CD4-positive, alpha-beta memory T cell (primary cell): ENCODE measurements around the gene CPB2. TPM values are rescaled to one million over a fixed set of nuclear protein-coding genes. Genes with fewer than 3 reads are reported as not detected.

Experiments
- CTCF ChIA-PET: fragments of 350-600 bp; sonication (Branson Sonifier 250); formaldehyde crosslinking; loops from one replicate; lab custom pipeline; 2021; ENCODE audit warnings: inconsistent platforms; ENCODE audit not compliant: partially characterized antibody; lab: Charles Lee
- POLR2A ChIA-PET: fragments of 350-600 bp; sonication (Branson Sonifier 250); formaldehyde crosslinking; loops from one replicate; lab custom pipeline; 2021; ENCODE audit not compliant: partially characterized antibody; lab: Charles Lee
- DNase-seq, 5 donors: peaks; one replicate each; pipeline versions ENCODE4 v3.0.0 to v3.0.0-alpha.2; 2020 to 2022; ENCODE audit warnings: mixed read lengths in 1 of 5
- H3K27ac ChIP-seq: one replicate; pipeline ENCODE4 v1.7.0; 2013; ENCODE audit warnings: low read depth, low read length
- H3K27me3 ChIP-seq: 2 replicates; pipeline ENCODE4 v1.7.0; 2013; ENCODE audit warnings: mild to moderate bottlenecking, low read length, moderate library complexity; ENCODE audit not compliant: insufficient read depth
- H3K36me3 ChIP-seq: 2 replicates; pipeline ENCODE4 v1.7.0; 2013; ENCODE audit warnings: mild to moderate bottlenecking, low read length, moderate library complexity; ENCODE audit not compliant: insufficient read depth
- H3K4me1 ChIP-seq: 2 replicates; pipeline ENCODE4 v1.7.0; 2013; ENCODE audit warnings: mild to moderate bottlenecking, low read length, moderate library complexity; ENCODE audit not compliant: insufficient read depth
- H3K4me3 ChIP-seq, 2 donors: one replicate each; pipeline ENCODE4 v1.7.0; 2013; ENCODE audit warnings: low read length in 2 of 2, mild to moderate bottlenecking in 1 of 2
- H3K9me3 ChIP-seq, 2 donors: one replicate each; pipeline ENCODE4 v1.7.0; 2013; ENCODE audit warnings: low read length in 2 of 2, control low read depth in 1 of 2; ENCODE audit not compliant: control insufficient read depth in 1 of 2
- H3K27ac Mint-ChIP-seq, 7 donors: one replicate each; pipeline ENCODE4 v1.8.0; 2020 to 2021; ENCODE audit warnings: mixed read lengths in 7 of 7, mild to moderate bottlenecking in 6 of 7, inconsistent platforms in 3 of 7, moderate library complexity in 3 of 7
- H3K27me3 Mint-ChIP-seq, 2 donors: one replicate each; pipeline ENCODE4 v1.8.0; 2020 to 2021; ENCODE audit warnings: mixed read lengths in 2 of 2
- H3K36me3 Mint-ChIP-seq, 2 donors: one replicate each; pipeline ENCODE4 v1.8.0; 2020 to 2021; ENCODE audit warnings: mixed read lengths in 2 of 2, inconsistent platforms in 1 of 2, mild to moderate bottlenecking in 1 of 2
- H3K4me1 Mint-ChIP-seq, 4 donors: one replicate each; pipeline ENCODE4 v1.8.0; 2020 to 2021; ENCODE audit warnings: mixed read lengths in 4 of 4, mild to moderate bottlenecking in 1 of 4
- H3K4me3 Mint-ChIP-seq, 8 donors: one replicate each; pipeline ENCODE4 v1.8.0; 2020 to 2021; ENCODE audit warnings: mixed read lengths in 8 of 8, mild to moderate bottlenecking in 7 of 8, moderate library complexity in 6 of 8, inconsistent platforms in 3 of 8
- H3K9me3 Mint-ChIP-seq, 8 donors: one replicate each; pipeline ENCODE4 v1.8.0; 2020 to 2021; ENCODE audit warnings: mixed read lengths in 8 of 8, mild to moderate bottlenecking in 5 of 8, inconsistent platforms in 3 of 8, moderate library complexity in 1 of 8
- intact Hi-C: fragments of 100-400 bp; cut with micrococcal nuclease; formaldehyde crosslinking; loops from one replicate; pipeline ENCODE4 v1.15.1; 2023
- polyA plus RNA-seq, 2 donors: library from polyadenylated mRNA; unstranded; fragments of 300-500 nt; fragmentation: Illumina TruSeq; gene quantifications; one replicate each; pipeline ENCODE4 v1.2.3, GENCODE V29; 2021
- total RNA-seq, 2 experiments: library from RNA; stranded (reverse); gene quantifications; one replicate each; pipeline ENCODE4 v1.2.3, GENCODE V29; 2021

CPB2 gene
- total and polyA plus RNA-seq, 4 experiments from 2014 or later: not detected

DNA sequence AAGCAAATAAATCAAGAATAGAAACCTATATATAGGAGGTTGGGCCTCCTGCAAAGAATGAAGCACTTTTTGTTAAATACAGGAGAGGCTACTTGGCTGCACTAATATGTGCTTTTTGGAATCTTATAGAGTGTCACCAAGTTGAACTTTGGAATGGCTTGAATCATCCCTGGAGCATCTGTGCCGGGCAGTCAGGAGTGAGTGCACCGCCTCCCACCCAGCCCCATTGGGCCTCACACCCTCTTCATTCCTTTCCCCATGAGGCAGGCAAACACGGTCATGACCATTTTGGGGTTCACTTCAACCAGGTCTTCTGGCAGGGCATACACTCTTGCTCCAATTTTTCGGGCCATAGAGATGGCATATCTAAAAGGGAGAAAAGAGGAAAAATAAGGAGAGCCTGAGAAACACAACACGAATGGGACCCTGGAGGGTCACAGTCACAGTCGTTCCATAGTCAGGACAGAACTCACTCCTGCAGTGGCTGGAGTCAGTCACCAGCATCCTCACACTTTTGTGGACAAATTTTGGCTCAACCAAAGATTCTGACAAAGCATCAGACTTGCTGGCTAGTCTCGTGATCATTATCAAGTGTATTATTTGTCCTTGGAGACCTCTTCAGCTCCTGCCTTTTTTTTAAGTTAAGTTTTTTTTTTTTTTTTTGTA, 22.7 kb upstream of the CPB2 start:
- peaks cover 40 to 63% of the 10 kb centered on the region in 2 donors for H3K36me3 Mint-ChIP-seq
- H3K4me1 ChIP-seq: peaks cover 44% of the 10 kb centered on the region
- H3K9me3 Mint-ChIP-seq: no peaks in the 10 kb centered on the region
- H3K27me3 ChIP-seq: no peaks in the 10 kb centered on the region
- peaks cover 29 to 56% (median 44%) of the 10 kb centered on the region in 4 donors for H3K4me1 Mint-ChIP-seq
- no peaks in the 10 kb centered on the region for H3K27me3 Mint-ChIP-seq
- no peak for DNase-seq
- H3K4me3 Mint-ChIP-seq: no peak overlapping the region
- CTCF ChIA-PET: interaction anchor here (0.9 to 5.9 kb wide), 25 partner anchors 10 to 503 kb away, joined by 3 to 51 read pairs (median 5); no protein-coding TSS in a partner anchor
- intact Hi-C loops: loop anchor here (2.0 to 10.0 kb wide), 4 partner anchors 35 to 1083 kb away; no protein-coding TSS in a partner anchor
- no peak overlapping the region for H3K27ac ChIP-seq
- no peak overlapping the region for H3K4me3 ChIP-seq
- POLR2A ChIA-PET: interaction anchor here (0.7 to 2.4 kb wide), 4 partner anchors 33 to 169 kb away, joined by 3 to 11 read pairs (median 5); partner anchors contain the start of gene ZC3H13
- H3K27ac Mint-ChIP-seq: peak overlapping the region in 6 of 7 donors; percentile 48 to 92 (median 74)
- H3K36me3 ChIP-seq: peaks cover 53% of the 10 kb centered on the region
- no peaks in the 10 kb centered on the region for H3K9me3 ChIP-seq

DNA sequence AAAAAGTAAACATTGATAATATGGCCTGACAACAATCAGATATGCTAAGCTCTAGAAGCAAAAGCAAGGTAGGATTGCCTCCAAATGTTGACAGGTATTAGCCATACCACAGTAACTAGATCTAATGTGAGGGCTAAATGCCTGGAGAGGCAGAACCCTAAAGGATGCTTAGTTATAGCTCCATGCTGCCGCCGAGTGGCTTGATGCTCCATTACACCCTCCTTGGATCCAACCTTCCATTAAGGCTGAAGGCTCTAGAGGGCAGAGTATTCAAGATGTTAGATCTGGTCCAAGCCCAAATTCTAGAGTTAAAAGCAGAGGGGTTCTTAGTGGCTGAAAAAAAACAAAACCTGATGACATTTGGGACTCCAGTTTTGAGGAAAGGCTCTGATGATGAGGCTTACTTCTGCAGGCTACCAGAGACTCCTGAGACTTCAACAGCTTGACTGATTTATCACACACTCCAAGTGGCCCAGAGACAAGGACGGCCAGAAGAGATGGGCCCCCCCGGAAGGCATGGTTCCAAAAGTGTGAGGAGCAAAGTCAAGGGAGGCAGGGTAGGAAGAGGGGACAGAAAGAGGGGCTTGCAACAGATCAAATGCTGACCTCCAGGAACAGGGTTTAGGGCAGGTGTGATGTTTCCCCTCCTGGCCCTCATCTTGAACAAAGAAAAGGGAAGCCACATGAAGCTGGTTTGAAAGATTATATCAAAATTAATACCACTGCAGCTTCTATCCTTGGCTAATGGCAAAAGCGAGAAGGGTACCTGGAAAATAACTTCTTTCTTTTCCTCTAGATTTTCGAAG, 21.9 kb upstream of the CPB2 start:
- Mint-ChIP-seq H3K4me1 (peaks cover 32 to 53% (median 44%) of the 10 kb centered on the region in 4 donors), H3K4me3 (peak overlapping the region in 1 of 8 donors; percentile 28), H3K27ac (peak overlapping the region; percentile 62 to 94 (median 83)), H3K9me3 (no peaks in the 10 kb centered on the region), H3K36me3 (peaks cover 40 to 56% of the 10 kb centered on the region in 2 donors), H3K27me3 (no peaks in the 10 kb centered on the region)
- ChIA-PET CTCF (interaction anchor here (0.6 to 5.9 kb wide), 44 partner anchors 9 to 617 kb away, joined by 3 to 51 read pairs (median 4); no protein-coding TSS in a partner anchor), POLR2A (interaction anchor here (0.7 to 2.4 kb wide), 8 partner anchors 9 to 167 kb away, joined by 3 to 11 read pairs (median 4); partner anchors contain the start of gene ZC3H13)
- peaks cover 45% of the 10 kb centered on the region for H3K36me3 ChIP-seq
- no peak overlapping the region for H3K4me3 ChIP-seq
- no peaks in the 10 kb centered on the region for H3K27me3 ChIP-seq
- peak; percentile 58 to 72 (median 65) for DNase-seq
- intact Hi-C loops: loop anchor here (1.0 to 10.0 kb wide), 9 partner anchors 36 to 1082 kb away; partner anchors contain the start of gene ZC3H13
- H3K9me3 ChIP-seq: no peaks in the 10 kb centered on the region
- H3K4me1 ChIP-seq: peaks cover 44% of the 10 kb centered on the region
- no peak overlapping the region for H3K27ac ChIP-seq

DNA sequence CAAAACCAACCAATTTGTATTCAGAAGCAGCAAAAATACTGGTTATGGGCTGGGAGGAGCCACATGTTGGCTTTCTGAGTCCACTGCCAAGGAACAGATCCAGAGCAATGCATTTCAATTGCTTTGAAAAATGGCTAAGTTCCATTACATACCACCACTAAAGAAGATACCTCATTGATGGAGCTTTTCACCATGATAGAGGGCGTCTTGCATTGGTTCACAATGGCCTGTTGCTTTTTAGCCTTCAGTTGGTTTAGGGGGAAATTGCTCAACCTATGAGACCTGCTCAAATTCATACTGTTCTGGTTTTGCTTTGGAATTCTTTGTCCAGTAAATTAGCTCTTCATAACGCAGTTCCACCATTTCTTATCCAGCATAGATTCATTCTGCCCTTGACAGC, 21.2 kb upstream of the CPB2 start:
- DNase-seq: no peak

DNA sequence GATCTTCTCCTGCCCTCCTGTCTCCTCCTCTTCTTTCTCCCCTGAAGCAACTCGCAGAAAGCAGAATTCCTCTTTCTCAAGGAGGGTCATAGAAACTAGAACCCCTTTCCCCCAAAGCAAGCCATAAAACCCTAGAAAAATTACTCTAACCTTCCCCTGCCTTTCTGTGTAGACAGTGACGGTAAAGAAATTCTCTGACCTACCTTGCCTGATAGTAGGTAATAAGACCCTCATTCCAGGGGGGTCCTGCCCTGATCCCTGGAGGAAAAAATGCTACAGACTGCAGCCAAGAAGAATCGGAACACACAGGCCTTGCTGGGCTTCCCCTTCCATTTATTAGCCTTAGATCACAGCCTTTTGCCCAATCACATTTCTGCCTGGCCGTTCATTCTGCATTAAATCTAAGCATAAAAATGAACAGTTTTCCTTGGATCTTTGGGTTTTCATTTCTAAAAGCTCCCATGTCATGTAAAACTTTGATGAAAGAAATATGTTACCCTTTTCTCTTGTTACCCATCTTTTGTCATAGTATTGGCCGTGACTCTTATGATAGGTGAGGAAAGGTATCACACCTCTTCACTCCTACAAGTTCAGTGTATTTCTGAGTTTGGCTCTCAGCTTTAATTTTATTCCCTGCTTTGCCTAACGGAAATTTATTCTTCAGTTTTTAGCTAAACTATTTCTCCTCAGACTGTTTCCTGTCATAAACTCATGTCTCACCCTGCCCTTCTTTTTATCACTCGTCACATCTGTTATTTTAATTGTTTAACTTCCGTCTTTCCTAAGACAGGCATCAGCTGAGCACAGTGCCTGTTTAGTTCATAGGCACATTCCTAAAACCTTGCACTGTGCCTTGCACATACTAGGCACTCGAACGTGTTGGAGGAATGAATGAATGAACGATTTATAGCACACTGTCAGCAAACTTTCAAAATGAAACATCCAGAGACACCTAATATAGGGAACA, 20.4 kb upstream of the CPB2 start:
- intact Hi-C loops: loop anchor here (5.0 to 10.0 kb wide), 2 partner anchors 37 to 1080 kb away; no protein-coding TSS in a partner anchor
- peaks cover 26 to 41% of the 10 kb centered on the region in 2 donors for H3K36me3 Mint-ChIP-seq
- POLR2A ChIA-PET: interaction anchor here (0.9 to 2.4 kb wide), 8 partner anchors 18 to 169 kb away, joined by 3 to 11 read pairs (median 4); partner anchors contain the start of gene ZC3H13
- H3K9me3 Mint-ChIP-seq: no peaks in the 10 kb centered on the region
- H3K27ac Mint-ChIP-seq: peak overlapping the region; percentile 74 to 94 (median 83)
- Histone ChIP-seq H3K9me3 (no peaks in the 10 kb centered on the region), H3K4me3 (no peak overlapping the region), H3K27ac (peak overlapping the region; percentile 32), H3K36me3 (peaks cover 30% of the 10 kb centered on the region), H3K27me3 (no peaks in the 10 kb centered on the region), H3K4me1 (peaks cover 44% of the 10 kb centered on the region)
- peaks cover 37 to 57% (median 47%) of the 10 kb centered on the region in 4 donors for H3K4me1 Mint-ChIP-seq
- H3K4me3 Mint-ChIP-seq: peak overlapping the region; percentile 1 to 72 (median 40)
- CTCF ChIA-PET: interaction anchor here (1.1 to 5.9 kb wide), 18 partner anchors 8 to 616 kb away, joined by 3 to 51 read pairs (median 5); no protein-coding TSS in a partner anchor
- H3K27me3 Mint-ChIP-seq: no peaks in the 10 kb centered on the region
- DNase-seq: peak in 3 of 5 donors; percentile 7 to 22 (median 17)

More for the DNA sequence above, 21.2 kb upstream of the CPB2 start:
- Mint-ChIP-seq H3K27me3 (no peaks in the 10 kb centered on the region), H3K36me3 (peaks cover 34 to 49% of the 10 kb centered on the region in 2 donors), H3K4me1 (peaks cover 37 to 57% (median 47%) of the 10 kb centered on the region in 4 donors), H3K9me3 (no peaks in the 10 kb centered on the region), H3K4me3 (peak overlapping the region in 3 of 8 donors; percentile 19 to 55 (median 28)), H3K27ac (peak overlapping the region; percentile 74 to 94 (median 83))
- Histone ChIP-seq H3K9me3 (no peaks in the 10 kb centered on the region), H3K36me3 (peaks cover 38% of the 10 kb centered on the region), H3K27ac (peak overlapping the region; percentile 32), H3K4me3 (no peak overlapping the region), H3K4me1 (peaks cover 44% of the 10 kb centered on the region), H3K27me3 (no peaks in the 10 kb centered on the region)
- ChIA-PET CTCF (interaction anchor here (0.6 to 5.9 kb wide), 39 partner anchors 8 to 617 kb away, joined by 3 to 51 read pairs (median 5); no protein-coding TSS in a partner anchor), POLR2A (interaction anchor here (0.7 to 2.4 kb wide), 9 partner anchors 8 to 168 kb away, joined by 3 to 11 read pairs (median 4); partner anchors contain the start of gene ZC3H13)
- intact Hi-C loops: loop anchor here (1.0 to 10.0 kb wide), 9 partner anchors 36 to 1081 kb away; partner anchors contain the start of gene ZC3H13

DNA sequence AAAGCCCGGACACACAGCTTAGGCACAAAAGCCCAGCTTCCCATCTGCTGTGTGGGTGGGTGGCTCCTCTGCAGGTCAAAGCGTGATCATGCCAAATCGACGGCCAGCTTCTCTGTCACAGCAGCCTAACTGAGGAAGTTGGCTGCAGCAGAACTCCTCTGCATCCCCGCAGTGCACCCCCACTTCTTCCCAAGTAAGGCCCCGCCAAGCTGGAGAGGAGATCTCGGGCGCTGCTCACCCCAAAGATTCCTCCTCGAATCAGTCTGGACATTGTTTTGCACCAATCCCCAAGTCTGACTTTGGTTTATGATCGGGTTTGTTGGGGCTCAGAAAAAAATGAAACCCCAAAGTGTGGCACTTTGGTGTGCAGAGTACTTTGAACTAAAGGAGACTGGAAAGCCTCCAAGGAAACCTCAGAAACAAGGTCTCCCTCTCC, 19.7 kb upstream of the CPB2 start:
- H3K4me1 Mint-ChIP-seq: peaks cover 39 to 54% (median 48%) of the 10 kb centered on the region in 4 donors

More for the DNA sequence above, 19.7 kb upstream of the CPB2 start:
- H3K27ac Mint-ChIP-seq: peak overlapping the region; percentile 74 to 94 (median 83)
- peak in 2 of 5 donors; percentile 3 to 41 for DNase-seq
- Histone ChIP-seq H3K4me3 (no peak overlapping the region), H3K36me3 (peaks cover 23% of the 10 kb centered on the region), H3K9me3 (no peaks in the 10 kb centered on the region), H3K27ac (peak overlapping the region; percentile 32), H3K27me3 (no peaks in the 10 kb centered on the region), H3K4me1 (peaks cover 44% of the 10 kb centered on the region)
- H3K36me3 Mint-ChIP-seq: peaks cover 21 to 34% of the 10 kb centered on the region in 2 donors
- no peaks in the 10 kb centered on the region for H3K27me3 Mint-ChIP-seq
- ChIA-PET POLR2A (interaction anchor here (0.9 to 1.7 kb wide), 4 partner anchors 18 to 72 kb away, joined by 3 to 5 read pairs (median 3); partner anchors contain the start of gene ZC3H13), CTCF (interaction anchor here (2.3 to 4.7 kb wide), 2 partner anchors 13 to 499 kb away, joined by 5 to 51 read pairs; no protein-coding TSS in a partner anchor)
- intact Hi-C loops: loop anchor here (10.0 kb wide), 1 partner anchor 1080 kb away; no protein-coding TSS in a partner anchor
- H3K9me3 Mint-ChIP-seq: no peaks in the 10 kb centered on the region
- H3K4me3 Mint-ChIP-seq: peak overlapping the region in 7 of 8 donors; percentile 1 to 72 (median 39)
